Stimulated activated naive CD8-positive, alpha-beta T cell treated with anti-CD3 and anti-CD28 coated beads, Interleukin-15, Interleukin-2, amounts not matched to agents 100 U/mL and 50 U/mL, for 24 hours (primary cell): ENCODE results near the gene BCAP31.

Source experiments
- ATAC-seq: fragments of 150-1000 bp; cut with Tn5 transposase; one replicate; pipeline ENCODE4 v1.10.0; 2021
- DNase-seq: peaks from one replicate; pipeline ENCODE4 v3.0.0; 2021

The BCAP31 gene

DNA sequence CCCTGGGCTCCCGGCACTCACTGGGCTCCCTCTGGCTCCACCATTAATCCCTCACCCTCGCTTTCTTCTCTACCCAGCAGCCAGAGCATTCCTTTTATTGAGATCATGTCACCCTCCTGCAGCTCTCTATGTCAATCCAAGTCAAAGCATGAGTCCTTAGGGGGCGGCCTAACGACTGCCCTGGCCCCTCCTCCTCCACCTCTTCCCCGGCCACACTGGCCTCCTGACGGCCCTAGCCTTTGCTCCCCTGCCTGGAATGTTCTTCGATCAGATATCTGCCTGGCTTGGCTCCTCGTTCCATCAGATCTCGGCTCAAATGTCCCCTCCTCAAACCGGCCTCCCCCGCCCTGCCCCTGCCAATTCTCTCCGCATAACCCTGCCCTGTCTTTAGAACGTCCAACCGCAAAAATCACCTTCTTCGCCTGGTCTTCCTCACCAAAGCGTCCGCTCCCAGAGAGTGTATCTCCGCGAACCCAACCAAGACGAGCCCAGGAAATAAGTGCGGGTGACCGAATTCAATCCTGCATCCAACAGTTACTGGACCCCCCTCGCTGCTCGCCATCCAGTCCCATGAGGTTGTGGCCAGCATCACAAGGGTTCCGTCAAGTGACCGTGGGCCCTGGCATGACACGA lies 49.9 kb downstream of the BCAP31 start:
- ATAC-seq (no peak), DNase-seq (no peak)

GRCh38 chrX:153673428-153674218 lies 50.6 kb downstream of the BCAP31 start, which contains the start of gene PNCK:
Gene PNCK (minus strand): TSS chrX:153673813. CDS start chrX:153673076, 737 bp downstream.
- DNase-seq (no peak), ATAC-seq (no peak)

GRCh38 chrX:153672531-153673427 lies 51.4 kb downstream of the BCAP31 start:
- DNase-seq: no peak

GRCh38 chrX:153671589-153672530 lies 52.3 kb downstream of the BCAP31 start:
- ATAC-seq (no peak), DNase-seq (no peak)

More at GRCh38 chrX:153672531-153673427, 51.4 kb downstream of the BCAP31 start:
- ATAC-seq: no peak

- ATAC-seq: no peak
- DNase-seq: no peak
Measured at GRCh38 chrX:153670748-153671588, 53.2 kb downstream of the BCAP31 start.

DNA sequence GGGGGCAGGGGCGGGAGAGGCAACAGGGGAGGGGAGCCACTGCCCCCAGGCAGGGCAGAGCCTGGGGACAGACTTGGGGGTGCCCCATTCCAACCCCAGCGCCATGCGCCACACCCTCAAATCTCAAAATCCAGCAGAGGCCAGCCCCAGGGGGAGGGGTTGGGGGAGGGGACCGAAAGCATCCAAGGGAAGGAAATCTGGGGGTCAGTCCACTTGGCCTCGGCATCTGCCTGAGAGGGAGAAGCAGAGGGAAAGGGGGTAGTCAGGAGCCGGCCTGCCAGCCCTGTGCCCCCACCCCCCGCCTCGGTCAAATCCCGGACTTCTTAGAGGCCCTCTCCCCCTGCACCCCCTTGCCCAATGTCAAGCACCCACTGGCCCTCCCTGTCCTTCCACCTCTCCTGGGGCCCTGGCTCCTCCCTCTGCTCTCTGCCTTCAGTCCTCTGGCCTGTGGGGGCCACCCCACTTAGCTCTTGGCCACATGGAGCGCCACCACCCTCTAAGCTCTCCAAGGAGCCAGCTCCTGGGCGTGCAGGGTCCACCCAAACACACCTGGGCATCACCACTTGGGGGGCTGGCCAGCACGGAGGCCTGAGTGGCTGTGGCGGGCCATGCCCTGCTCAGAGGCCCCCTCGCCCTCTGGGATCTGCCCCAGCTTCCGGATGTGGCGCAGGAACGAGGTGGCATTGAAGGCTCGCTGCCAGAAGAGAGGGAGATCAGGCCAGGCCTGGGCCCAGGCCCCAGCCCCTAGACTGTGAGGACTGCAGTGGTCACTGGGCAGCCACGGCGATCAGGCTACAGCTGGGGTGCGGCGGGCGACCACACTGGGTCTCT lies 54.1 kb downstream of the BCAP31 start:
- DNase-seq (no peak), ATAC-seq (no peak)

DNA sequence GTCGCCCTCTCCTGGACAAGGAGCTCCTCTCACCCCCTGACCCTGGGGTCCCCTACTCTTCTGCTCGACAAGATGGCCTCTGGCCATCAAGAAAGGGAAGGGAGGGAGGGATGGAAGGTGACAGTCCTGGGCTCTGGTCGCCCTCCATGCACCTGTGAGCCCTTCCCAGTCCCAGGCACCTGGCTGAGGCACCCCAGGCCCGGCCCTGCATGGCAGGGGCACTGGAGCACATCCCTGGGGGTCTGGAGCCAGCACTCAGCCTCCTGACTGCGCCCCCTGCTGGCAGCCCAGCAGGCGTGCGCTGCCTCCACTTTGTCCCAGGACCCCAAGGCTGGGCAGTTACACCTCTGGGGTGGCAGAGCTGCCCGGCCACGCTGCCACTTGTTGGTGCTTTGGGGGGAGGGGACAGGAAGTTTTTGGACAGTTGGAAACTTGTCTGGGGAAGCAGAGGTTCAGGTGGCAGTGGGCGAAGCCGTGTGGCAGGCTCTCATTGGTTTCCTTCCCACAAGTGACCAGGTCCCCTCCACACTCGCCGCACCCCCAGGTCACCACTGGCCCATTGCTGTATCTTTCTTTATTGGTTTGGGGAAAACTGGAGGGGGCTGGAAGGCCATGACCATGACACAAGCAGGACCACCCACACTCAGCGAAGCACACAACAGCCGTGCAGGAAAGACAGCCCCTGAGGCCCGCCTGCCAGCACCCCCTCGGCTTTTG lies 54.9 kb downstream of the BCAP31 start:
- ATAC-seq (peak; percentile 47), DNase-seq (peak; percentile 57)

GRCh38 chrX:153668423-153669173 lies 55.6 kb downstream of the BCAP31 start:
- no peak for ATAC-seq
- no peak for DNase-seq

DNA sequence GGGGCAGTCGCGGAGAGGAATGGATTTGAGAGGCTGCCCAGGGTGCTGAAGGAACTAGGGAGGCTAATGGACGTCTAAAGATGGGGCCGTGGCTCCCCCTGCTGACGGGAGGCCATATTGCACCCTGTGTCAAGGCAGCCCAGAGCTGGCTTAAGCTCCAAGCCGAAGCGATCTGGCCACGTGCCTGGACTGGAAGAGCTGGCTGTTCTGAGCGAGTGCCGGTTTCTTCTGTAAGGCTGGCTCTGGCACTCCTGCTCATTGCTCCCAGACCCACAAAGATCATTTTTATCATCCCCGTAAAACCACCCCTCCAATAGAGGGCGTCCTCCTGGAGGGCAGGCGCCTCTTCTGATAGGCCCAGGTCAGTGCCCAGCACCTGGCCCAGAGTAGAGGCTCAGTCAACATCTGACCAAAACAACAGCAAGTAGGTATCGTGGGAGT lies 56.2 kb downstream of the BCAP31 start:
- DNase-seq: peak; percentile 80
- ATAC-seq: peak; percentile 73

- ATAC-seq: no peak
Measured at GRCh38 chrX:153667281-153667955, 56.8 kb downstream of the BCAP31 start.

GRCh38 chrX:153665726-153666306 lies 58.4 kb downstream of the BCAP31 start:
- DNase-seq (no peak), ATAC-seq (no peak)

More at GRCh38 chrX:153667281-153667955, 56.8 kb downstream of the BCAP31 start:
- no peak for DNase-seq

DNA sequence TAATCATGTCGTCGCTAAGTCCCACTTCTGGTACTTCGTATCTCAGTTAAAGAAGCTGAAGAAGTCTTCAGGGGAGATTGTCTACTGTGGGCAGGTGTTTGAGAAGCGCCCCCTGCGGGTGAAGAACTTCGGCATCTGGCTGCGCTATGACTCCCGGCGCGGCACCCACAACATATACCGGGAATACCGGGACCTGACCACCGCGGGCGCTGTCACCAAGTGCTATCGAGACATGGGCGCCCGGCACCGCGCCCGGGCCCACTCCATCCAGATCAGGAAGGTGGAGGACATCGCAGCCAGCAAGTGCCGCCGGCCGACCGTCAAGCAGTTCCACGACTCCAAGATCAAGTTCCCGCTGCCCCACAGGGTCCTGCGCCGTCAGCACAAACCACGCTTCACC lies 61.9 kb downstream of the BCAP31 start:
- ATAC-seq (no peak), DNase-seq (peak; percentile 65)

- DNase-seq: no peak
- ATAC-seq: no peak
Measured at GRCh38 chrX:153659268-153659667, 64.9 kb downstream of the BCAP31 start.

DNA sequence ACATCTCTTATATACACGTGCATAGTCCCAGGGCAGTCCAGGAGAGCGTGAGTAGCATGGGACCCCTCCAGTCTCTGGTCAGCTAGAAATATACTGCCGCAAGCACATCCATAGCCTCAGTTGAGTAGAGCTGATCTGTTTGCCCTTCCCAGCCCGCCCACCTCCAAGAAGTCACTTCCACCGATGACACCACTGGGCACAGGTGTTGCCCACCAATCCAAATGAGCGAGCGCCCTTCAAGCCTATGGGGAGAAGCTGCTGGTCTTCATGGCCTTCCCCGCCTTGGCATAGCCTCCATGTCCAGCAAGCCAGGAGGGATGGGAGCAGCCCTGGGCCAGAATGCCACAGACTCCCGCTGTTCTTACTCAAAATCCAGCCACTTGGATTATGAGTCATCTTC lies 67.0 kb downstream of the BCAP31 start:
- ATAC-seq (no peak), DNase-seq (no peak)

GRCh38 chrX:153653556-153653955 lies 70.6 kb downstream of the BCAP31 start:
- DNase-seq (no peak), ATAC-seq (no peak)

DNA sequence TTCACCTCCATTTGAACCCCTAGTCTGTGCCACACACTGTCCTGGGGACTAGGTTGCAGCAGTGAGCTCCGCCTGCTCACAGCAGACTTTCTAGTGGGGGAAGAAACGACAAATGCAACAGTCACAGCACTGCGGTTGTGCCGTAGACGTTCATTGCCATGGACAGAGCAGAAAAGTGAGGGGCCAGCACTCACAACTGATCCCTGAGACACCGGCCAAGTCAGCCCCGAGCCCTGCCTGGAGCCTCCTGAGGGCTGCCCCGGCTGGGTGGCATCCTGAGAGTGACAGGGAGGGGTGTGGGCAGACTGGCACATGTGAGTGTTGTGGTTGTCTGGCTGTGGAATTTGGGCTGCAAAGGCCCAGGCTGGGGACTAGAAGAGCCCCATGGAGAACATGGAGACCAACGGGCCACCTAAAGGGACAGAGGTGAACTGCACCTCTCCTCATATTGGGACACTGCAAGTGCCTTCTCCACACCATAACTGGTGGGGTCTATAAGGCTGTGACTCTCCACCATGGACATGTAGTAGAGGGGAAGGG lies 72.6 kb downstream of the BCAP31 start:
- DNase-seq (no peak), ATAC-seq (no peak)

- no peak for ATAC-seq
- no peak for DNase-seq
Measured at GRCh38 chrX:153650959-153651358, 73.2 kb downstream of the BCAP31 start.
